Dedifferentiated amniotic fluid mesenchymal stem cell (primary cell): Measurements from ENCODE around the gene IQCF5.
"Not testable (repeated sequence)": the region's sequence is repeated elsewhere in the genome, so short reads cannot be mapped to it uniquely, and the experiment has no call there.

ENCODE experiments used
- DNase-seq: peaks from one replicate; pipeline ENCODE4 v3.0.0-alpha.2; 2016; ENCODE audit errors: extremely low spot score

IQCF5 gene

GRCh38 chr3:51868896-51869295, 6.5 kb downstream of the IQCF5 start:
- DNase-seq: not testable (repeated sequence)

GRCh38 chr3:51862886-51863285, 12.5 kb downstream of the IQCF5 start:
- DNase-seq: no peak

DNA sequence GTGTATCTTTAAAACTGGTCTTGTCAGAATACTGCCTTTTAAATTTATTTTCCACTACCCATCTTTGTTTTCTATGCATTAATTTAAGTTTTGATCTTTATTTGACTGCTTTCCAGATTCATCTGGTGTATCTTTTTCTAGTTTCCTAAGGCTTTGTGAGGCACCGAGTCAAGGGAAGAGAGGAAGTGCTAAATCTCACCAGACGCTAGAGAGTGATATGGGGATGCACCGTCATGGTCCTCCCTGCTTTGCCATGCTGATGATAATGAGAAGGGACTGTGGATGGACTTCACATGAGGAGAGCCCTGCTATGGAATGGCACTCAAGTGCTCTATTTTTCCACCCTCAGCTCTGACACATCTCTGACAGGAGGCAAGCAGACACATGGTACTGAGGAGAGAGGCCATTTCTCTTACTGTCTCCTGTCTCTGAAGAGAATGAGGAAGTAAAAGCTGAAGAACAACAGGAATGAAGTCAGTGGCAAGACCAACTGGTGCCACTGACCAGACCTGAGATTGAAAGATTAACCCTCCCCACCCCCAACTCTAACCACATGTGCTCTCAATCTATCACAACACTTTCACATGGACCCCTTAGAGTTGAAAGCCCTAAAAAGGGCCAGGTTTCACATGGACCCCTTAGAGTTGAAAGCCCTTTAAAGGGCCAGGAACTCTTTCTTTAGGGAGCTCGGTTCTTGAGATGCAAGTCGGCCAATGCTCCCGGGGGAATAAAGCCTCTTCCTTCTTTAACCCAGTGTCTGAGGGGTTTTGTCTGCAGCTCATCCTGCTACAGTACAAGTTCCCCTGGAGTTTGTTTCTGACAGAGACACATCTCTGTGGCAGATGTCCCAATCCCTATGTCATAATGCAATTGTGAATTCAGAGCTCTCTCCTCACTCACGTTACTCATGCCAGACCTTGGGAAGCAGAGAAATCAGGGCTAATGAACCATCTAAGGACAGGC, 14.4 kb downstream of the IQCF5 start, which contains the start of gene IQCF2:
TSS of gene IQCF2 (plus strand) at position 913 of the 963 bp plus-strand sequence. CDS start 52 bp downstream, outside the sequence.
- no peak for DNase-seq

DNA sequence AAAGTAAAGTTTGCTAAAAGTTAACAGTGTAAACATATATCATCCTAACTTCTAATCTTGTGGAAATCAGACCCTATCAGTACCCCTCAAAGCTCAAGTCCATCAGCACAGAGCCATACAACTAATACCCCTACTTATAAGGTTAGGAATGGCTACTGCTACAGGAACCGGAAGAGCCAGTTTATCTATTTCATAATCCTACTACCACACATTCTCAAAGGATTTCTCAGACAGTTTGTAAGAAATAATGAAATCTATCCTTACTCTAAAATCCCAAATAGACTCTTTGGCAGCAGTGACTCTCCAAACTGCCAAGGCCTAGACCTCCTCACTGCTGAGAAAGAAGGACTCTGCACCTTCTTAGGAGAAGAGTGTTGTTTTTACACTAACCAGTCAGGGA, 20.0 kb downstream of the IQCF5 start:
- DNase-seq: not testable (repeated sequence)

DNA sequence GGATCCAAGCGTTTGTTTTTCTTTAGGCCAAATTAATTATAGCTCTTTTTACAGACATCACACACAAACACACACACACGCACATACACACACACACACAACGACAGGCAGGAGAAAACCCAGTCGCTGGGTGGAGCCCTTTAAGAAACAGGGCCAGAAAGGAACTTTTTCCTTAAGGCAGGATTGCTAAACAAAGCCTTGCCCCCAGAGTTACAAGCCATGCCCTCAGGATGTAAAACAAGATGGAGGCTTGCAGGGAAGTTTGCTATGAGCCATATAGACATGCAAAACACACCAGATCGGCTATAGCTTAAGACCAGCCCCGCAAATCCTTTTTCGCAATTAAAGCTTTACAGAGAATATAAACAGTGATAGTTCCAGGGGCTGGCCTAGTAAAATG, 30.3 kb downstream of the IQCF5 start:
- no peak for DNase-seq

DNA sequence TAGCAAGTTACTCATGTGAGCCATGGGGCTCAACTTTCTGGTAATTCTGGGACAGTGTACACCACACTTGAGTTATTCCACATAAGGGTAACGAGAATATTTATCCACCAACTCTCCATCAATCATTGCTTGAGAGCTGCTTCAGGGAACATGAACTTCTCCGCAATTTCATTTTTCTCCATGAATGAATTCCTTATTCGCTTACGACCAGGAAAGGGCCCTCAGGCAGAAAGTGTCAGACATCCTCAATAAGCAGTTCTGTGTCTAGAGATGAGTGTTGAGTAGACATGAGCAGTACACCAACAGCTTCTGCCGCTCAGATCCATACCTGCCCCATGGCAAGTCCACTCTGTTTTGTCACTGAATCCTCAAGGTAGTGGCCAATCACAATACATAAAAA, 38.8 kb downstream of the IQCF5 start:
- DNase-seq: no peak

DNA sequence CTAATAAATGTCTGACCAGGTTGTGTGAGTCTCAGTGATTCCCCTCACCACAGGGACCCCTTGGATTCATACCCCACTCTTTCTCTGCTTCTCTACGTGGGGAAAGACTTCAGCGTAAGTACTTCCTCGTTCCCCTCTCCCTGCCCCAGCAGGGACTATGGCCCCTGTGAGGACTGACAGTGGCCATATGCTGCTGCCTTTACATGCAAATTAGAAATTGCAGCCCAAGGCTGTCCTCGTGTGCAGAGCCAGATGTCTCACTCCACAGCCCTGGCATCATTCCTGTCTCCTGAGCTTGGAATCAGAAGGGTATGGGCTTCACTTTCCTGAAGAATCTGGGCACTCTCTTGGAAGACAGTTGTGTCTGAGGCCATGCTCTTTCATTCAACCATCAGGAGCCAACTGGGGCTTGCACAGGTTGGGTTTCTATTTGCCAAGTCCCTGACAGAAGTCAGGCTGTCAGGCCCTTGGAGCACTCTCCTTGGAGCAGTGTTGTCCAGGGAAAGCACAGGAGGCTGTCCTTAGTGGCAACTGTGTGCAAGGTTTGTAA, 44.5 kb downstream of the IQCF5 start:
- DNase-seq: no peak

DNA sequence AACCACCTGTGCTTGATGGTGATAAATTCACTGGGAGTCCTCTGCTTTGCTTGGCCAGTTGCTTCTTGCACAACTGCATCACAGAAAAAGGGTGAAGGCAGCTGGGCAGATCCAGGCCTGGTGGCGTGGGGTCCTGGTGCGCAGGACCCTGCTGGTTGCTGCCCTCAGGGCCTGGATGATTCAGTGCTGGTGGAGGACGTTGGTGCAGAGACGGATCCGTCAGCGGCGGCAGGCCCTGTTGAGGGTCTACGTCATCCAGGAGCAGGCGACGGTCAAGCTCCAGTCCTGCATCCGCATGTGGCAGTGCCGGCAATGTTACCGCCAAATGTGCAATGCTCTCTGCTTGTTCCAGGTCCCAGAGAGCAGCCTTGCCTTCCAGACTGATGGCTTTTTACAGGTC, 45.1 kb downstream of the IQCF5 start:
- DNase-seq: no peak

GRCh38 chr3:51828297-51828696, 47.1 kb downstream of the IQCF5 start:
- no peak for DNase-seq
